Central memory CD8-positive, alpha-beta T cell (primary cell): ENCODE data around the gene MSH4.
"Not testable (repeated sequence)": the region's sequence is repeated elsewhere in the genome, so short reads cannot be mapped to it uniquely, and the experiment has no call there.

Experiments used
- ATAC-seq: fragments of 150-1000 bp; cut with Tn5 transposase; replicated peaks from 2 replicates; pipeline ENCODE4 v1.10.0; 2022; ENCODE audit warnings: mild to moderate bottlenecking, moderate FRiP score, moderate number of reproducible peaks; ENCODE audit not compliant: poor library complexity, severe bottlenecking; ENCODE audit errors: extremely low read depth
- DNase-seq, 2 donors: peaks; one replicate each; pipeline ENCODE4 v3.0.0; 2021; ENCODE audit warnings: low spot score in 2 of 2
- H3K27ac Mint-ChIP-seq: one replicate; pipeline ENCODE4 v1.8.0; 2022; ENCODE audit warnings: low read depth, mild to moderate bottlenecking, moderate library complexity, mixed read lengths
- H3K27me3 Mint-ChIP-seq: one replicate; pipeline ENCODE4 v1.8.0; 2022; ENCODE audit warnings: mixed read lengths
- H3K36me3 Mint-ChIP-seq: one replicate; pipeline ENCODE4 v1.8.0; 2022; ENCODE audit warnings: mild to moderate bottlenecking, moderate library complexity, mixed read lengths; ENCODE audit not compliant: insufficient read depth
- H3K4me1 Mint-ChIP-seq: one replicate; pipeline ENCODE4 v1.8.0; 2022; ENCODE audit warnings: mixed read lengths
- H3K4me3 Mint-ChIP-seq: one replicate; pipeline ENCODE4 v1.8.0; 2022; ENCODE audit warnings: mild to moderate bottlenecking, moderate library complexity, mixed read lengths
- H3K9me3 Mint-ChIP-seq: one replicate; pipeline ENCODE4 v1.8.0; 2022; ENCODE audit warnings: mixed read lengths

The MSH4 gene

DNA sequence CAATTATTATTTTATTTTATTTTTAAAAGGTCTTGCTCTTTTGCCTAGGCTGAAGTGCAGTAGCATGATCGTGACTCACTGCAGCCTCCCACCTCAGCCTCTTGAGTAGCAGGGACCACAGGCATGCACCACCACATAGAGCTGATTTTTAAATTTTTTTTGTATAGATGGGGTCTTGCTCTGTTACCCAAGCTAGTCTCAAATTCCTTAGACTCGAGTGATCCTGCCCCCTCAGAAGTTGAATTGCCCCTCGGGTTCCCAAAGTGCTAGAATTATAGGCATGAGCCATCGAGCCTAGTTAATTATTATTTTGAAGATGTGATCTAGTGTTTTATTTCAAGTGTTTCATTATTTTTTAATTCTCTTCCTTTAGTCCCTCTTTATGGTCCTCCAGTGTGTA is 12.2 kb downstream of the MSH4 start:
- H3K4me1 Mint-ChIP-seq: no peaks in the 10 kb centered on the region
- H3K4me3 Mint-ChIP-seq: no peak overlapping the region
- no peak for DNase-seq
- no peak overlapping the region for H3K27ac Mint-ChIP-seq
- no peaks in the 10 kb centered on the region for H3K36me3 Mint-ChIP-seq
- no peaks in the 10 kb centered on the region for H3K27me3 Mint-ChIP-seq
- H3K9me3 Mint-ChIP-seq: no peaks in the 10 kb centered on the region
- ATAC-seq: no peak

- not testable (repeated sequence) for H3K27me3 Mint-ChIP-seq, H3K9me3 Mint-ChIP-seq, H3K27ac Mint-ChIP-seq, DNase-seq, H3K36me3 Mint-ChIP-seq, H3K4me1 Mint-ChIP-seq, H3K4me3 Mint-ChIP-seq, ATAC-seq
These were observed 13.4 kb downstream of the MSH4 start for GRCh38 chr1:75810113-75810512.

DNA sequence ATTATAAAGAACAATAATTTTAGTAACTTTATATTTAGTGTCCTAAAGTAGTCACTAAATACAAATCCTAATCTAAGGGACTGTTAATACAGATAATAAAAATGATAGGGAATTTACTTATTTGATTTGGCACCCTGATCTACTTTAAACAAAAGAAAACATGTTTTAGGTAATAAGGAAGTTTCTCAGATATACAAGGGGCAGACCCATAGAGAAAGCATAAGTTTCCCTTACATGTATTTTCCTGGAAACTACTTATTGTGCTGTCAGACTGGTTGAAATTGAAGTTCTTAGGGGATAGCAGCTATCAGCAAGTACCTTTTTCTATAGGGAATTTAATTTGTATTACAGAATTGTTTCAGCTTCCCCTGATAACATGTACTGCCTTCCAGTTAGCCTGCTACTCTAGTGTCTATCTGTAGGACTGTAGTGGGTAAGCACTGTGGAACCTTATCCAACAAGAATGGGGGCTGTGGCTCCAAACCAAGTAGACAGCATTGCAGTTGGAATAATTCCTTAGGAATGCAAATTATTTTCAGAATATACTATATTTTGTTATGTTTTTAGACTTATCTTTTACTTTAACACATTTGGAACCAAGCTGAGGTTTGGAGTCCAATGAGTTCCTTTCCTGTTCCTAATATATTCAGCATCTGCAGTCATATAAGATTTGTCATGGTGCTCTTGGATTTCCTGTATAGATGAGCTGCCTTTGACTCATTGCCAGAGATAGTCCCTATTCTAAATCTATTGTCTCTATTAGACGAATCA is 14.7 kb downstream of the MSH4 start:
- no peak overlapping the region for H3K27ac Mint-ChIP-seq
- DNase-seq (no peak), ATAC-seq (no peak)
- H3K27me3 Mint-ChIP-seq: no peaks in the 10 kb centered on the region
- no peaks in the 10 kb centered on the region for H3K9me3 Mint-ChIP-seq
- no peak overlapping the region for H3K4me3 Mint-ChIP-seq
- H3K36me3 Mint-ChIP-seq: no peaks in the 10 kb centered on the region
- H3K4me1 Mint-ChIP-seq: no peaks in the 10 kb centered on the region

GRCh38 chr1:75812065-75812464 is 15.4 kb downstream of the MSH4 start:
- H3K27ac Mint-ChIP-seq: no peak overlapping the region
- no peak for DNase-seq
- no peaks in the 10 kb centered on the region for H3K36me3 Mint-ChIP-seq
- H3K4me3 Mint-ChIP-seq: no peak overlapping the region
- H3K9me3 Mint-ChIP-seq: no peaks in the 10 kb centered on the region
- H3K4me1 Mint-ChIP-seq: no peaks in the 10 kb centered on the region
- H3K27me3 Mint-ChIP-seq: no peaks in the 10 kb centered on the region
- ATAC-seq: no peak

DNA sequence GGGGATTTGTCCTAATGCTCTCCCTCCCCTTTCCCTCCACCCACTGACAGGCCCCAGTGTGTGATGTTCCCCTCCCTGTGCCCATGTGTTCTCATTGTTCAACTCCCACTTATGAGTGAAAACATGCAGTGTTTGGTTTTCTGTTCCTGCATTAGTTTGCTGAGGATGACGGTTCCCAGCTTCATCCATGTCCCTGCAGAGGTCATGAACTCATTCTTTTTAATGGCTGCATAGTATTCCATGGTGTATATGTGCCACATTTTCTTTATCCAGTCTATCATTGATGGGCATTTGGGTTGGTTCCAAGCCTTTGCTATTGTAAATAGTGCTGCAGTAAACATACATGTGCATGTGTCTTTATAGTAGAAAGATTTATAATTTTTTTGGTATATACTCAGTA is 26.9 kb downstream of the MSH4 start:
- ATAC-seq, H3K4me1 Mint-ChIP-seq, H3K36me3 Mint-ChIP-seq, DNase-seq, H3K4me3 Mint-ChIP-seq, H3K27ac Mint-ChIP-seq: not testable (repeated sequence)
- peaks cover 35% of the 10 kb centered on the region for H3K27me3 Mint-ChIP-seq
- peaks cover 19% of the 10 kb centered on the region for H3K9me3 Mint-ChIP-seq

DNA sequence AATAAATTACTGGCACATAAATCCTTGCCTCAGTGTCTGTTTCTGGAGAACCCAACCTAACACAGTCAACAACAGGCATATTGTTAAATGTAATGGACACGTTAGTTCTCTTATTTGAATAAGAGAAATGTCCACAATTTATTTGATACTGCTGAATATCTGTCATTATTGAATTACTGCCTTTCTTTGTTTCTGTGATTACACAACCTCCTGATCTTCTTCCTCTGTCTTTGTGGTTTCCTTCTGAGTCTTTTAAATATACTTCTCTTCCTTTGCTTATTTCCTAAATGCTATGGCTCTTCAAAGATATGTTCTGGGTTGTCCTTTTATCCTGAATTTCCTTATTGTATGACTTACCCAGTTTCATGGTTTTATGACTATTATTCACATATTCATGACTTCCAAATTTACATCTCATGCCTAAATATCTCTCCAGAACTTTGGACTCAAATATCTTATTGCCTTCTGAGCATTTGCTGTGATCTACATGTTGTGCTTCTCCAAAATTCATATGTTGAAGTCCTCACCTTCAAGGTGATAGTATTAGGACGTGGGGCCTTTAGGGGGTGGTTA is 39.9 kb downstream of the MSH4 start:
- DNase-seq (no peak), ATAC-seq (no peak)
- Mint-ChIP-seq H3K4me1 (no peaks in the 10 kb centered on the region), H3K36me3 (peaks cover 2% of the 10 kb centered on the region), H3K27me3 (peaks cover 13% of the 10 kb centered on the region), H3K9me3 (peaks cover 28% of the 10 kb centered on the region), H3K27ac (no peak overlapping the region), H3K4me3 (no peak overlapping the region)

GRCh38 chr1:75838079-75838478 is 41.4 kb downstream of the MSH4 start:
- ATAC-seq: no peak
- H3K27ac Mint-ChIP-seq: no peak overlapping the region

DNA sequence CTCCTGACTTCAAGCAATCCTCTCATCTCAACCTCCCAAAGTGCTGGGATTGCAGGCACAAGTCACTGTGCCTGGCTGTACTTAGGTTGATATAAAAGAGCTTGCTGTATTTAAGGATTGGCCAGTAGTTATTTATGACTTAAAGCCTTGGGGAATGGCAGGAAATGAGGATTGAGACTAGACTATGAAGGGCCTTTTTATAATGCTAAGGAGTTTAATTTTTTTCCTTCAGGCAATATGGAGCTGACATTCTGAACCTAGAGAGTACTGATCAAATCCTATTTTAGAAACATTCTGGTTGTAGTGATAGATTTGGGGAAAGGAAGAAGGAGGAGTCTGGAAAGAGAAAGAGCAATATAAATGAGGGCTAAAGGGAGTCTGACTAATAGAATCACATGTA is 44.7 kb downstream of the MSH4 start:
- DNase-seq: no peak
- ATAC-seq: no peak
- H3K4me3 Mint-ChIP-seq: no peak overlapping the region

More at GRCh38 chr1:75838079-75838478, 41.4 kb downstream of the MSH4 start:
- Mint-ChIP-seq H3K4me3 (no peak overlapping the region), H3K9me3 (peaks cover 25% of the 10 kb centered on the region), H3K27me3 (peaks cover 13% of the 10 kb centered on the region), H3K4me1 (no peaks in the 10 kb centered on the region), H3K36me3 (peaks cover 2% of the 10 kb centered on the region)
- DNase-seq: no peak

DNA sequence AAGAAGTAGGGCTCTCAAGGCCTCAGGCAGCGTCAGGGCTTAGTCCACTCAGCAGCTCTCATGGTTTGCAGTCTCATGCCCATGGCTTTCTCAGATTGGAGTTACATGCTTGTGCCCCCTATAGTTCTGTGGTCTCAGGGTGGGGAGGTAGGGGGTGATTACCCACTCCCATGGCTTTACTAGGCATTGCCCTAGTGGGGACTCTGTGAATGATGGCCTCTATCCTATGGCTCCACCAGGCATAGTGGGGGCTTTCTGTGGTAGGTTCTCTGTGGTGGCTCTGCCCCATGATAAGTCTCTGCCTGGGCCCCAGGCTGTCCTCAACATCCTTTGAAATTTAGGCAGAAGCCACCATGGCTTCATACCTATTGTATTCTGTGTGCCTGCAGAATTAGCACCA is 48.9 kb downstream of the MSH4 start:
- Mint-ChIP-seq H3K4me1 (no peaks in the 10 kb centered on the region), H3K9me3 (no peaks in the 10 kb centered on the region), H3K36me3 (no peaks in the 10 kb centered on the region), H3K27me3 (no peaks in the 10 kb centered on the region), H3K4me3 (no peak overlapping the region), H3K27ac (no peak overlapping the region)
- no peak for DNase-seq
- ATAC-seq: no peak

More for the DNA sequence above, 44.7 kb downstream of the MSH4 start:
- Mint-ChIP-seq H3K9me3 (peaks cover 18% of the 10 kb centered on the region), H3K4me1 (no peaks in the 10 kb centered on the region), H3K27me3 (peaks cover 13% of the 10 kb centered on the region), H3K36me3 (peaks cover 2% of the 10 kb centered on the region), H3K27ac (no peak overlapping the region)

- no peaks in the 10 kb centered on the region for H3K36me3 Mint-ChIP-seq
- H3K27me3 Mint-ChIP-seq: no peaks in the 10 kb centered on the region
- ATAC-seq (no peak), DNase-seq (no peak)
- H3K27ac Mint-ChIP-seq: no peak overlapping the region
- no peak overlapping the region for H3K4me3 Mint-ChIP-seq
- H3K4me1 Mint-ChIP-seq: no peaks in the 10 kb centered on the region
- no peaks in the 10 kb centered on the region for H3K9me3 Mint-ChIP-seq
These were observed 58.3 kb downstream of the MSH4 start for GRCh38 chr1:75855010-75855409.

GRCh38 chr1:75855734-75856133 is 59.1 kb downstream of the MSH4 start:
- no peak for DNase-seq
- Mint-ChIP-seq H3K36me3 (no peaks in the 10 kb centered on the region), H3K27me3 (no peaks in the 10 kb centered on the region), H3K27ac (no peak overlapping the region), H3K4me1 (no peaks in the 10 kb centered on the region), H3K9me3 (no peaks in the 10 kb centered on the region), H3K4me3 (no peak overlapping the region)
- ATAC-seq: no peak

DNA sequence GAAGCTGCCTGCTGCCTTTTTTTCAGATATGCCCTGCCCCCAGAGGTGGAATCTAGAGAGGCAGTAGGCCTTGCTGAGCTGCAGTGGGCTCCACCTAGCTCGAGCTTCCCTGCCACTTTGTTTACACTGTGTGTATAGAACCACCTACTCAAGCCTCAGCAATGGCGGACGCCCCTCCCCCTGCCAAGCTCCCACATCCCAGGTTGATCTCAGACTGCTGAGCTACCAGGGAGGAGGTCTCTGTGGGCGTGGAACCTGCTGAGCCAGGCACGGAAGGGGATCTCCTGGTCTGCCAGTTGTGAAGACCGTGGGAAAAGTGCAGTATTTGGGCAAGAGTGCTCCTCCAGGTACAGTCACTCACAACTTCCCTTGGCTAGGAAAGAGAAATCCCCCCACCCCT is 65.1 kb downstream of the MSH4 start:
- Mint-ChIP-seq H3K9me3 (no peaks in the 10 kb centered on the region), H3K36me3 (no peaks in the 10 kb centered on the region), H3K4me1 (no peaks in the 10 kb centered on the region), H3K27me3 (peaks cover 7% of the 10 kb centered on the region), H3K27ac (no peak overlapping the region), H3K4me3 (no peak overlapping the region)
- DNase-seq (no peak), ATAC-seq (no peak)

DNA sequence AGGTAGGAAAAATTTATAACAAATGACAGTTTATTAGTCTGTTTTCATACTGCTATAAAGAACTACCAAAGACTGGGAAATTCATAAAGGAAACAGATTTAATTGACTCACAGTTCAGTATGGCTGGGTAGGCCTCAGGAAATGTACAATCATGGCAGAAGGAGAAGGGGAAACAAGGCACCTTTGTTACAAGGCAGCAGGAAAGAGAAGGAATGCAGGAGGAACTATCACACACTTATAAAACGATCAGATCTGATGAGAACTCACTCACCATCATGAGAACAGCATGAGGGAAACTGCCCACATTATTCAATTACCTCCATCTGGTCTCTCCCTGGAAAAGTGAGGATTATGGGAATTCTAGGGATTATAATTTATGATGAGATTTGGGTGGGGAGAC is 74.3 kb downstream of the MSH4 start:
- no peak overlapping the region for H3K4me3 Mint-ChIP-seq
- no peak for ATAC-seq
- H3K27me3 Mint-ChIP-seq: peaks cover 21% of the 10 kb centered on the region
- no peaks in the 10 kb centered on the region for H3K36me3 Mint-ChIP-seq
- H3K4me1 Mint-ChIP-seq: no peaks in the 10 kb centered on the region
- H3K27ac Mint-ChIP-seq: no peak overlapping the region
- DNase-seq: no peak
- no peaks in the 10 kb centered on the region for H3K9me3 Mint-ChIP-seq
